ENCODE results near the gene P2RX7.

The P2RX7 gene

GRCh38 chr12:121229826-121230537 is 97.3 kb downstream of the P2RX7 start:
- peak in 2 of 3 donors; percentile 31 to 60 for DNase-seq (ENCODE audit: low read depth in 3 of 3)

DNA sequence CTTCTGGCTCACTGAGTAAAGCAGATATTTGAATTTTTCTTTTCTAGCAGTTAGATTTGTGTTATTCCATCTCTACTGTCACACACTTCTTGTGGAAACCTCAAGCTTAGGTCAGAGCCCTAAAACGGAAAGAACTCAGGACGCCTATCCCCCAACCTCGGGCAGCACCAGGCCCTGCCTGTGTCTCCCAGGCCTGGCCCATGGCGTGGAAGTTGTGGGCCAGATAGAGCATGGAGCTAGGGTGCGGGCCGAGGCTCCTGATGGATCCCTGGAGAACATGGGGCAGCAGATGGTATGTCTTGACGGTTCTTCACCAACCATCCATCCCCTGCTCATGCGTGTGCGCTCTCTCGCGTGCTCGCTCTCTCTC is 97.8 kb downstream of the P2RX7 start:
- no peak for DNase-seq (ENCODE audit: low read depth in 3 of 3)

DNA sequence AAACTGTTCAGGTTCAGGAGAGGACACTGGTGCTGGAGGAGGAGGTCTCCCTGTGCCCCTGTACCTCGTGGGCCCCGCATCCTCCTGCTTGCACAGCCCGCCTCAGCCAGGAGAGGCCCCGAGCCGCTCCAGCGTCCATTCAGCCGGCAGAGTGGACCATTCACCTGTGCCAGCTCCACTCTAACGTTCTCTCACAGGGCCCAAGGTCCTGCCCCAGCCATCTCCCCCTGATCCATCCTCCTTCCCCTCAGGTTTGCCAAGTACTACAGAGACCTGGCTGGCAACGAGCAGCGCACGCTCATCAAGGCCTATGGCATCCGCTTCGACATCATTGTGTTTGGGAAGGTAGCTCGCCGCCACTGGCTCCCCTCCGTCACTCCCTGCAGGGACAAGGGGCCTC is 99.5 kb downstream of the P2RX7 start:
- no peak for DNase-seq (ENCODE audit: low read depth in 3 of 3)

DNA sequence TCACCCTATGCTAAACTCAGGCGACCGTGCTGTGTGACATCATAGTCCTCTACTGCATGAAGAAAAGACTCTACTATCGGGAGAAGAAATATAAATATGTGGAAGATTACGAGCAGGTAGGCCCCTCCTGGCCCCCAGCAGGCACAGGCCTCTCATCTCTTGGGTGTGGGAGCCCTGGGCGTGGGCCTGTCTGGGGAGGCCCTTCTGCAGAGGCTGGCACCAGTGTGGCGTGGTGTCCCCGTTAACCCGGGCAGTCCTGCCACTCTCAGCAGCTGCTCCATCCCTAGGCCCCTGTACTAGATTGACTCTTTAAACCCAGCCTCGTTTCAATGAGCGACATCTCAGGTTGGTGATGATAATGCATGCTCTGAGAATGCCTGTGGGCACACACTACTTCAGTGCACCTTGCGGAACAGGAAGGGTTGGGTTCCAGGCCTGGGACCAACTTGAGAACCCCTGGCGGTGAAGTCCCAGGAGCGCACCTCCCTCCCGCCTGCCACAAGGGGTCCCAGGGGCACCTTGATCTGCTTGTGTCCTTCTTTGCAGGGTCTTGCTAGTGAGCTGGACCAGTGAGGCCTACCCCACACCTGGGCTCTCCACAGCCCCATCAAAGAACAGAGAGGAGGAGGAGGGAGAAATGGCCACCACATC is 100.4 kb downstream of the P2RX7 start:
- no peak for DNase-seq (ENCODE audit: low read depth in 3 of 3)

- DNase-seq (ENCODE audit: low read depth in 3 of 3) = no peak
These were observed 100.9 kb downstream of the P2RX7 start for GRCh38 chr12:121233628-121234020.

- DNase-seq (ENCODE audit: low read depth in 3 of 3) = no peak
These were observed 104.1 kb downstream of the P2RX7 start for GRCh38 chr12:121236776-121237175.

GRCh38 chr12:121237415-121237814 is 104.7 kb downstream of the P2RX7 start:
- no peak for DNase-seq (ENCODE audit: low read depth in 3 of 3)
